Measurements from ENCODE around the gene SLFN5. TPM values are rescaled to one million over a fixed set of nuclear protein-coding genes. Genes with fewer than 3 reads are reported as not detected.
"Not testable (repeated sequence)": the region's sequence is repeated elsewhere in the genome, so short reads cannot be mapped to it uniquely, and the experiment has no call there.

SLFN5 gene
- total and polyA plus RNA-seq, 2 donors (not counting 1 experiment from before 2014, with no cell fraction given) = 0.82 to 12.5 TPM

- H3K27me3 ChIP-seq (replicated peaks in 1 of 4; ENCODE audit: control extremely low read depth in 1 of 4, control insufficient read depth in 3 of 4, insufficient read depth in 4 of 4, low read length in 3 of 4); H3K27ac ChIP-seq (ENCODE audit: low read length in 2 of 2); intact Hi-C loops (cut with micrococcal nuclease); H3K79me2 ChIP-seq (ENCODE audit: control insufficient read depth, insufficient read depth, low read length); H3K4me3 ChIP-seq (ENCODE audit: control extremely low read depth in 1 of 5, extremely low read depth in 1 of 5, insufficient read depth in 1 of 5, low read depth in 2 of 5, low read length in 4 of 5); H3K4me3 Mint-ChIP-seq; CTCF ChIA-PET; ATAC-seq (ENCODE audit: low read depth); H3K9me3 Mint-ChIP-seq (ENCODE audit: insufficient read depth); H3K36me3 ChIP-seq (replicated peaks in 1 of 2; ENCODE audit: control extremely low read depth in 1 of 2, control insufficient read depth in 1 of 2, extremely low read depth in 1 of 2, insufficient read depth in 2 of 2, low read length in 1 of 2); H3K4me1 ChIP-seq (ENCODE audit: control insufficient read depth in 2 of 2, insufficient read depth in 2 of 2, low read length in 2 of 2); DNase-seq; POLR2A ChIA-PET; H4K20me1 ChIP-seq (ENCODE audit: control insufficient read depth, insufficient read depth, low read length, poor library complexity, severe bottlenecking); H3K4me2 ChIP-seq (replicated peaks; ENCODE audit: low read depth, low read length, poor library complexity, severe bottlenecking); H3K27ac Mint-ChIP-seq; H2AFZ ChIP-seq (ENCODE audit: insufficient read depth, low read depth, low read length, poor library complexity, severe bottlenecking); H3K9me3 ChIP-seq (ENCODE audit: control extremely low read depth in 1 of 3, control insufficient read depth in 2 of 3, insufficient read depth in 1 of 3, low read length in 2 of 3); H3K9ac ChIP-seq (ENCODE audit: low read length); H3K4me1 Mint-ChIP-seq: not testable (repeated sequence)
- peaks cover 29% of the 10 kb centered on the region for H3K27me3 Mint-ChIP-seq
- no CpG with 5 or more reads among the region's 2 CpGs for WGBS (ENCODE audit: insufficient coverage)
Measured at GRCh38 chr17:35202582-35202981, 40.3 kb upstream of the SLFN5 start.

- WGBS (ENCODE audit: insufficient coverage) = 83% methylated on average over 1 of the region's 7 CpGs
- ATAC-seq (ENCODE audit: low read depth) = no peak
- CTCF ChIA-PET = interaction anchor here (1.4 kb wide), 1 partner anchor 101 kb away, joined by 6 read pairs; no protein-coding TSS in a partner anchor
Measured at GRCh38 chr17:35210741-35211140, 32.1 kb upstream of the SLFN5 start.

More at GRCh38 chr17:35210741-35211140, 32.1 kb upstream of the SLFN5 start:
- DNase-seq = no peak
- no peak overlapping the region for H2AFZ ChIP-seq (ENCODE audit: insufficient read depth, low read depth, low read length, poor library complexity, severe bottlenecking)
- POLR2A ChIA-PET = no interaction called here
- H3K9ac ChIP-seq (ENCODE audit: low read length) = no peak overlapping the region
- intact Hi-C loops (cut with micrococcal nuclease) = loop anchor here (10.0 kb wide), 1 partner anchor 54 kb away; no protein-coding TSS in a partner anchor
- H3K4me2 ChIP-seq (replicated peaks; ENCODE audit: low read depth, low read length, poor library complexity, severe bottlenecking) = no peak overlapping the region
- H3K9me3 ChIP-seq (ENCODE audit: control extremely low read depth in 1 of 3, control insufficient read depth in 2 of 3, insufficient read depth in 1 of 3, low read length in 2 of 3) = peaks cover 0 to 2% (median 0%) of the 10 kb centered on the region in 3 donors
- H3K79me2 ChIP-seq (ENCODE audit: control insufficient read depth, insufficient read depth, low read length) = no peaks in the 10 kb centered on the region
- no peak for TF ChIP-seq CTCF (IDR thresholded peaks at IDR 0.05)
- TF ChIP-seq EZH2 (IDR thresholded peaks at IDR 0.05; ENCODE audit: borderline replicate concordance, insufficient read depth, low read depth, low read length, poor library complexity, severe bottlenecking) = no peak
- H3K27me3 ChIP-seq (replicated peaks in 1 of 4; ENCODE audit: control extremely low read depth in 1 of 4, control insufficient read depth in 3 of 4, insufficient read depth in 4 of 4, low read length in 3 of 4) = peaks cover 0 to 14% (median 8%) of the 10 kb centered on the region in 4 experiments
- Mint-ChIP-seq H3K4me3 (no peak overlapping the region), H3K27ac (no peak overlapping the region), H3K4me1 (peaks cover 2% of the 10 kb centered on the region), H3K9me3 (ENCODE audit: insufficient read depth) (peaks cover 3% of the 10 kb centered on the region), H3K27me3 (peaks cover 41% of the 10 kb centered on the region)
- no peaks in the 10 kb centered on the region for H4K20me1 ChIP-seq (ENCODE audit: control insufficient read depth, insufficient read depth, low read length, poor library complexity, severe bottlenecking)
- H3K36me3 ChIP-seq (replicated peaks in 1 of 2; ENCODE audit: control extremely low read depth in 1 of 2, control insufficient read depth in 1 of 2, extremely low read depth in 1 of 2, insufficient read depth in 2 of 2, low read length in 1 of 2) = no peaks in the 10 kb centered on the region
- no peak overlapping the region for H3K27ac ChIP-seq (ENCODE audit: low read length in 2 of 2)
- no peak overlapping the region for H3K4me3 ChIP-seq (ENCODE audit: control extremely low read depth in 1 of 5, extremely low read depth in 1 of 5, insufficient read depth in 1 of 5, low read depth in 2 of 5, low read length in 4 of 5)
- no peaks in the 10 kb centered on the region for H3K4me1 ChIP-seq (ENCODE audit: control insufficient read depth in 2 of 2, insufficient read depth in 2 of 2, low read length in 2 of 2)
